Measurements from ENCODE around the gene HEPACAM. TPM values are rescaled to one million over a fixed set of nuclear protein-coding genes. Genes with fewer than 3 reads are reported as not detected.

The HEPACAM gene
- total RNA-seq, 1 experiment from 2014 or later, result 0.11 TPM

GRCh38 chr11:124886978-124887666 lies 48.7 kb downstream of the HEPACAM start:
- no peak for ATAC-seq
- ChIA-PET CTCF (interaction anchor here (1.1 kb wide), 1 partner anchor 11 kb away, joined by 4 read pairs; no protein-coding TSS in a partner anchor), POLR2A (ENCODE audit: unreplicated experiment) (interaction anchor here (0.6 kb wide), 1 partner anchor 8 kb away, joined by 6 read pairs; no protein-coding TSS in a partner anchor)
- Histone ChIP-seq H3K27ac (ENCODE audit: low read length) (no peak overlapping the region), H3K79me2 (ENCODE audit: low read length) (no peaks in the 10 kb centered on the region), H3K27me3 (ENCODE audit: low read length) (no peaks in the 10 kb centered on the region), H3K9me3 (ENCODE audit: low read length) (no peaks in the 10 kb centered on the region), H3F3A (ENCODE audit: low read length, unreplicated experiment) (no peaks in the 10 kb centered on the region), H3K4me2 (ENCODE audit: low read length) (no peak overlapping the region), H3K4me3 (ENCODE audit: low read length) (no peak overlapping the region), H3K36me3 (ENCODE audit: low read depth, low read length) (no peaks in the 10 kb centered on the region), H3K9me2 (replicated peaks; ENCODE audit: low read length) (no peaks in the 10 kb centered on the region), H3K9ac (ENCODE audit: low read length) (no peak overlapping the region), H3K4me1 (ENCODE audit: insufficient read depth, low read length) (no peaks in the 10 kb centered on the region), H2AFZ (ENCODE audit: low read length) (no peak overlapping the region), H4K20me1 (ENCODE audit: low read length) (no peaks in the 10 kb centered on the region)
- intact Hi-C loops (cut with micrococcal nuclease), result no loop called here
- DNase-seq, result no peak
- BruUV-seq (replicated peaks), result no TSS peak
- no peak for TF ChIP-seq EZH2phosphoT487 (IDR thresholded peaks at IDR 0.05; ENCODE audit: borderline replicate concordance, low read length)
- no peak for TF ChIP-seq EZH2 (IDR thresholded peaks at IDR 0.05; ENCODE audit: low read length, unreplicated experiment)
- TF ChIP-seq CTCF (conservative IDR thresholded peaks at IDR 0.05; ENCODE audit: low read depth, low read length), result no peak

- Histone ChIP-seq H3F3A (ENCODE audit: low read length, unreplicated experiment) (no peaks in the 10 kb centered on the region), H3K9me2 (replicated peaks; ENCODE audit: low read length) (no peaks in the 10 kb centered on the region), H2AFZ (ENCODE audit: low read length) (no peak overlapping the region), H3K9ac (ENCODE audit: low read length) (no peak overlapping the region), H3K36me3 (ENCODE audit: low read depth, low read length) (no peaks in the 10 kb centered on the region), H4K20me1 (ENCODE audit: low read length) (no peaks in the 10 kb centered on the region), H3K79me2 (ENCODE audit: low read length) (no peaks in the 10 kb centered on the region), H3K9me3 (ENCODE audit: low read length) (no peaks in the 10 kb centered on the region), H3K27ac (ENCODE audit: low read length) (no peak overlapping the region), H3K4me1 (ENCODE audit: insufficient read depth, low read length) (no peaks in the 10 kb centered on the region), H3K27me3 (ENCODE audit: low read length) (no peaks in the 10 kb centered on the region), H3K4me2 (ENCODE audit: low read length) (no peak overlapping the region), H3K4me3 (ENCODE audit: low read length) (no peak overlapping the region)
- intact Hi-C loops (cut with micrococcal nuclease), result no loop called here
- BruUV-seq (replicated peaks), result no TSS peak
- ChIA-PET CTCF (interaction anchor here (1.1 kb wide), 1 partner anchor 10 kb away, joined by 4 read pairs; no protein-coding TSS in a partner anchor), POLR2A (ENCODE audit: unreplicated experiment) (interaction anchor here (0.6 kb wide), 1 partner anchor 9 kb away, joined by 6 read pairs; no protein-coding TSS in a partner anchor)
- TF ChIP-seq EZH2 (IDR thresholded peaks at IDR 0.05; ENCODE audit: low read length, unreplicated experiment), result no peak
- TF ChIP-seq CTCF (conservative IDR thresholded peaks at IDR 0.05; ENCODE audit: low read depth, low read length), result no peak
- no peak for TF ChIP-seq EZH2phosphoT487 (IDR thresholded peaks at IDR 0.05; ENCODE audit: borderline replicate concordance, low read length)
- ATAC-seq (no peak), DNase-seq (no peak)
These were observed 49.4 kb downstream of the HEPACAM start for GRCh38 chr11:124886476-124886875.

GRCh38 chr11:124884869-124885479 lies 50.9 kb downstream of the HEPACAM start:
- no peak for ATAC-seq
- TF ChIP-seq CTCF (conservative IDR thresholded peaks at IDR 0.05; ENCODE audit: low read depth, low read length), result no peak
- TF ChIP-seq EZH2phosphoT487 (IDR thresholded peaks at IDR 0.05; ENCODE audit: borderline replicate concordance, low read length), result no peak
- no peak for TF ChIP-seq EZH2 (IDR thresholded peaks at IDR 0.05; ENCODE audit: low read length, unreplicated experiment)
- no peak overlapping the region for H3K4me2 ChIP-seq (ENCODE audit: low read length)
- intact Hi-C loops (cut with micrococcal nuclease), result no loop called here
- no peak for DNase-seq
- no peak overlapping the region for H2AFZ ChIP-seq (ENCODE audit: low read length)
- no peak overlapping the region for H3K4me3 ChIP-seq (ENCODE audit: low read length)
- H3K9me3 ChIP-seq (ENCODE audit: low read length), result no peaks in the 10 kb centered on the region
- no peaks in the 10 kb centered on the region for H4K20me1 ChIP-seq (ENCODE audit: low read length)
- H3K27me3 ChIP-seq (ENCODE audit: low read length), result no peaks in the 10 kb centered on the region
- H3K79me2 ChIP-seq (ENCODE audit: low read length), result no peaks in the 10 kb centered on the region
- no peaks in the 10 kb centered on the region for H3K36me3 ChIP-seq (ENCODE audit: low read depth, low read length)
- no peak overlapping the region for H3K27ac ChIP-seq (ENCODE audit: low read length)
- no peaks in the 10 kb centered on the region for H3K9me2 ChIP-seq (replicated peaks; ENCODE audit: low read length)
- H3K4me1 ChIP-seq (ENCODE audit: insufficient read depth, low read length), result no peaks in the 10 kb centered on the region
- ChIA-PET POLR2A (ENCODE audit: unreplicated experiment) (no interaction called here), CTCF (no interaction called here)
- no peak overlapping the region for H3K9ac ChIP-seq (ENCODE audit: low read length)
- no peaks in the 10 kb centered on the region for H3F3A ChIP-seq (ENCODE audit: low read length, unreplicated experiment)
- no TSS peak for BruUV-seq (replicated peaks)

Measured in PC-3 (cell line).